DOHH2 (cell line): ENCODE results near the gene SYT1.

Experiments used
- EZH2phosphoT487 ChIP-seq: fragments of 200-600 bp; sonication (generic); IDR thresholded peaks from 2 replicates; pipeline ENCODE4 v1.6.1; 2017; ENCODE audit warnings: borderline replicate concordance, mild to moderate bottlenecking, antibody characterized with exemption, low read length, moderate library complexity, mixed read lengths
- TF ChIP-seq, protein P1 (sequence below): fragments of 200-600 bp; sonication (generic); IDR thresholded peaks from one replicate; pipeline ENCODE4 v1.5.1; 2014; ENCODE audit warnings: antibody characterized with exemption, mild to moderate bottlenecking, low read depth, low read length; ENCODE audit not compliant: poor library complexity, severe bottlenecking

DNA sequence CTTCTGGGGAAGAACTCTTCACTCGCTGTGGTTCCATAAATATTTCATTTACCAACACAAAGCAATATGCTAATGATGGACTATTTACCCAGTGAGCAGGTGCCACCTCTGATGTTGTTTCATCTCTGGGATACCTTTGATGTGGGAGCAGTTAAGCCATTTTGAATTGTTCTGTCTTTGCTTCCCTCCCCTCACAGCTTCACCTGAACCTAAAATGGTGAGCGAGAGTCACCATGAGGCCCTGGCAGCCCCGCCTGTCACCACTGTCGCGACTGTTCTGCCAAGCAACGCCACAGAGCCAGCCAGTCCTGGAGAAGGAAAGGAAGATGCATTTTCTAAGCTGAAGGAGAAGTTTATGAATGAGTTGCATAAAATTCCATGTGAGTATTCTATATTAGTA is 352.7 kb downstream of the SYT1 start:
- TF ChIP-seq, protein P1, sequence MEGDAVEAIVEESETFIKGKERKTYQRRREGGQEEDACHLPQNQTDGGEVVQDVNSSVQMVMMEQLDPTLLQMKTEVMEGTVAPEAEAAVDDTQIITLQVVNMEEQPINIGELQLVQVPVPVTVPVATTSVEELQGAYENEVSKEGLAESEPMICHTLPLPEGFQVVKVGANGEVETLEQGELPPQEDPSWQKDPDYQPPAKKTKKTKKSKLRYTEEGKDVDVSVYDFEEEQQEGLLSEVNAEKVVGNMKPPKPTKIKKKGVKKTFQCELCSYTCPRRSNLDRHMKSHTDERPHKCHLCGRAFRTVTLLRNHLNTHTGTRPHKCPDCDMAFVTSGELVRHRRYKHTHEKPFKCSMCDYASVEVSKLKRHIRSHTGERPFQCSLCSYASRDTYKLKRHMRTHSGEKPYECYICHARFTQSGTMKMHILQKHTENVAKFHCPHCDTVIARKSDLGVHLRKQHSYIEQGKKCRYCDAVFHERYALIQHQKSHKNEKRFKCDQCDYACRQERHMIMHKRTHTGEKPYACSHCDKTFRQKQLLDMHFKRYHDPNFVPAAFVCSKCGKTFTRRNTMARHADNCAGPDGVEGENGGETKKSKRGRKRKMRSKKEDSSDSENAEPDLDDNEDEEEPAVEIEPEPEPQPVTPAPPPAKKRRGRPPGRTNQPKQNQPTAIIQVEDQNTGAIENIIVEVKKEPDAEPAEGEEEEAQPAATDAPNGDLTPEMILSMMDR, result no peak
- no peak for TF ChIP-seq EZH2phosphoT487
